ENCODE data around the gene BAHCC1. TPM values are rescaled to one million over a fixed set of nuclear protein-coding genes. Genes with fewer than 3 reads are reported as not detected.

The BAHCC1 gene
- total and polyA plus RNA-seq, 2 of the 4 experiments (the other 2 are of a cell fraction), result 0.36 to 7.8 TPM

DNA sequence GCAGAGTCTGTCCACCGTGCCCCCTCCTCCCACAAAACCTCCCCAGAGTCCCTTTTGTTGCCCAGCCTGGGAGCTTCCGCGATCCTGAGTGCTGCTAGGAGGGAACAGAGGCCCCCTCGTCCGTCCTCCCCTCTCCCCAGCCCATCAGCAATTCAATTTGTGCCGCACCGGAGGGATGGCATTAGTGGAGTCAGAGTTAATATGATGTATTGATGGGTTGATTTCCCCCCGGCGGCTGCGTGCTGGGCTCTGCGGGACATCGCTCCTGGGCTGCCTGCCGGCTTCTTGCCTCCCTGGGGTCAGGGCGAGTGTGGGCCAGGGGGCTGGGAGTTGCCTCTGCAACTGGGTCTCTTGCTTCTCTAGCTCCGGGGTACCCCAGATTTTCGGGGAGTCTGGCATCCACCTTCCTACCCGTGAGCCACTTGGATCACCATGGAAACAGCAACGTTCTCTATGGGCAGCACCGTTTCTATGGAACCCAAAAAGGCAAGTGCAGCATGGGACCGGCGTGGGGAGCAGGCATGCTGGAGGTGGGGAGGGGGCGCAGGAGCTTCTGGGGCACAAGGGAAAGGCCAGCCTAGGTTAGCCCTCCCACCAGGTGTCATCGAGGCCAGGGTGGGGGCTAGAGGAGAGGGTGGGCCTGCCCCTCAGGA, 42.9 kb downstream of the BAHCC1 start:
- no peak overlapping the region for H4K8ac ChIP-seq (ENCODE audit: low read depth in 2 of 2, low read length in 2 of 2)
- peaks cover 10% of the 10 kb centered on the region for H3K4me1 ChIP-seq (ENCODE audit: control insufficient read depth, insufficient read depth, low read length)
- dilution Hi-C loops (cut with HindIII; ENCODE audit: low sequenced_read_pairs, unreplicated experiment), result no loop called here
- no peaks in the 10 kb centered on the region for H3K9me1 ChIP-seq (ENCODE audit: insufficient read depth, low read length)
- in situ Hi-C loops (cut with MboI; ENCODE audit: low sequenced_read_pairs), result no loop called here
- H3K27ac ChIP-seq (ENCODE audit: insufficient read depth, low read length), result no peak overlapping the region
- H3K4ac ChIP-seq (ENCODE audit: low read depth, low read length), result no peak overlapping the region
- ChIA-PET POLR2A (ENCODE audit: unreplicated experiment) (no interaction called here), CTCF (no interaction called here)
- no peaks in the 10 kb centered on the region; the same call in 1 of the 2 replicates for H4K20me1 ChIP-seq (ENCODE audit: insufficient read depth, low read length)
- H3K79me1 ChIP-seq (ENCODE audit: low read depth in 1 of 2, low read length in 2 of 2), result peaks cover 0 to 5% of the 10 kb centered on the region in 2 experiments; a peak in 1 of 4 replicates
- H3K36me3 ChIP-seq (ENCODE audit: control insufficient read depth, insufficient read depth, low read length), result peaks cover 3% of the 10 kb centered on the region; the same call in 1 of the 2 replicates
- no peak overlapping the region for H2AK5ac ChIP-seq (ENCODE audit: low read depth, low read length)
- TF ChIP-seq POLR2A (IDR thresholded peaks at IDR 0.05; ENCODE audit: low read depth, low read length) (no peak), ELK1 (IDR thresholded peaks at IDR 0.05; ENCODE audit: borderline replicate concordance, low read depth, low read length) (no peak), CTCF (conservative IDR thresholded peaks at IDR 0.05; ENCODE audit: low read depth, low read length) (no peak), RAD21 (IDR thresholded peaks at IDR 0.05; ENCODE audit: low read length) (no peak), FOS (IDR thresholded peaks at IDR 0.05; ENCODE audit: low read depth, low read length) (no peak), CHD1 (IDR thresholded peaks at IDR 0.05; ENCODE audit: low read depth, low read length) (no peak), CEBPB (IDR thresholded peaks at IDR 0.05; ENCODE audit: low read depth, low read length) (no peak), MAZ (IDR thresholded peaks at IDR 0.05; ENCODE audit: borderline replicate concordance, low read depth, low read length) (no peak), SMC3 (IDR thresholded peaks at IDR 0.05; ENCODE audit: low read depth, low read length) (no peak), MAFK (IDR thresholded peaks at IDR 0.05; ENCODE audit: low read depth, low read length) (no peak), NFE2L2 (IDR thresholded peaks at IDR 0.05; ENCODE audit: low read depth, low read length) (no peak), RCOR1 (IDR thresholded peaks at IDR 0.05; ENCODE audit: insufficient replicate concordance, low read length) (no peak), BHLHE40 (IDR thresholded peaks at IDR 0.05; ENCODE audit: low read depth, low read length) (no peak), MXI1 (IDR thresholded peaks at IDR 0.05; ENCODE audit: borderline replicate concordance, low read depth, low read length) (no peak), USF2 (IDR thresholded peaks at IDR 0.05; ENCODE audit: low read depth, low read length) (no peak), RFX5 (IDR thresholded peaks at IDR 0.05; ENCODE audit: low read depth, low read length) (no peak)
- no peak overlapping the region for H3K9ac ChIP-seq (ENCODE audit: low read depth, low read length)
- H3K4me3 ChIP-seq (ENCODE audit: insufficient read depth, low read depth, low read length), result no peak overlapping the region
- H3K56ac ChIP-seq (ENCODE audit: extremely low read depth, insufficient read depth, low read length), result no peak overlapping the region
- no peak overlapping the region for H2AFZ ChIP-seq (replicated peaks; ENCODE audit: low read length, poor library complexity)
- no peaks in the 10 kb centered on the region for H3K9me3 ChIP-seq (ENCODE audit: control insufficient read depth, insufficient read depth, low read length)
- H3K4me2 ChIP-seq (ENCODE audit: low read depth, low read length), result no peak overlapping the region
- no peak overlapping the region for H3K14ac ChIP-seq (replicated peaks; ENCODE audit: low read depth, low read length)
- no peak overlapping the region for H4K91ac ChIP-seq (ENCODE audit: insufficient read depth, low read depth, low read length)
- no peak overlapping the region for H2BK120ac ChIP-seq (ENCODE audit: low read depth, low read length)
- no peak overlapping the region for H2BK20ac ChIP-seq (ENCODE audit: low read depth, low read length)
- BruUV-seq (replicated peaks), result no TSS peak
- no peak overlapping the region for H2AK9ac ChIP-seq (replicated peaks; ENCODE audit: low read depth, low read length, poor library complexity)
- intact Hi-C loops (cut with micrococcal nuclease), result no loop called here
- H4K5ac ChIP-seq (ENCODE audit: low read depth, low read length), result no peak overlapping the region
- H3K23ac ChIP-seq (ENCODE audit: low read depth, low read length), result no peak overlapping the region
- H2BK5ac ChIP-seq (ENCODE audit: low read depth, low read length, poor library complexity, severe bottlenecking), result no peak overlapping the region
- no peak for DNase-seq
- WGBS, 2 experiments (ENCODE audit: extremely low coverage in 2 of 2, insufficient read length in 1 of 2), result 82% methylated on average over 8 of the region's 23 CpGs; no CpG with 5 or more reads in 1 of the 2 experiments
- ATAC-seq (ENCODE audit: low read depth), result no peak
- H3K18ac ChIP-seq (ENCODE audit: low read depth, low read length), result no peak overlapping the region
- H3K27me3 ChIP-seq (ENCODE audit: control insufficient read depth, insufficient read depth, low read length), result no peaks in the 10 kb centered on the region
- H2BK15ac ChIP-seq (ENCODE audit: low read depth, low read length), result no peak overlapping the region
